Measurements from ENCODE around the gene HACE1. TPM values are rescaled to one million over a fixed set of nuclear protein-coding genes. Genes with fewer than 3 reads are reported as not detected.
"Not testable (repeated sequence)": the region's sequence is repeated elsewhere in the genome, so short reads cannot be mapped to it uniquely, and the experiment has no call there.

HACE1 gene
- total RNA-seq, 4 donors from 2014 or later, result 9.8 to 30.1 (median 16.8) TPM

- DNase-seq (ENCODE audit: low spot score), result no peak
- no peak for ATAC-seq (ENCODE audit: low FRiP score)
- TF ChIP-seq CTCF (IDR thresholded peaks at IDR 0.05), result no peak
These were observed 93.1 kb downstream of the HACE1 start for GRCh38 chr6:104766595-104766994.

- DNase-seq (ENCODE audit: low spot score) (no peak), ATAC-seq (ENCODE audit: low FRiP score) (no peak)
- no peak for TF ChIP-seq CTCF (IDR thresholded peaks at IDR 0.05)
These were observed 104.8 kb downstream of the HACE1 start for GRCh38 chr6:104754788-104755409.

GRCh38 chr6:104753251-104753650 is 106.5 kb downstream of the HACE1 start:
- DNase-seq (ENCODE audit: low spot score) (no peak), ATAC-seq (ENCODE audit: low FRiP score) (no peak)
- TF ChIP-seq CTCF (IDR thresholded peaks at IDR 0.05), result no peak

GRCh38 chr6:104750449-104750848 is 109.3 kb downstream of the HACE1 start:
- TF ChIP-seq CTCF (IDR thresholded peaks at IDR 0.05), result no peak
- no peak for ATAC-seq (ENCODE audit: low FRiP score)
- no peak for DNase-seq (ENCODE audit: low spot score)

- ATAC-seq (ENCODE audit: low FRiP score); DNase-seq (ENCODE audit: low spot score): not testable (repeated sequence)
These were observed 120.6 kb downstream of the HACE1 start for GRCh38 chr6:104739124-104739523.

- DNase-seq (ENCODE audit: low spot score); ATAC-seq (ENCODE audit: low FRiP score): not testable (repeated sequence)
These were observed 122.2 kb downstream of the HACE1 start for GRCh38 chr6:104737567-104737966.

- ATAC-seq (ENCODE audit: low FRiP score), result no peak
- no peak for DNase-seq (ENCODE audit: low spot score)
- TF ChIP-seq CTCF (IDR thresholded peaks at IDR 0.05), result no peak
These were observed 123.2 kb downstream of the HACE1 start for GRCh38 chr6:104736545-104736944.

GRCh38 chr6:104730450-104730849 is 129.3 kb downstream of the HACE1 start:
- no peak for TF ChIP-seq CTCF (IDR thresholded peaks at IDR 0.05)
- ATAC-seq (ENCODE audit: low FRiP score), result no peak
- no peak for DNase-seq (ENCODE audit: low spot score)

All from omental fat pad (tissue), 4 donors.